Neural crest cell (in vitro differentiated cells): Measurements from ENCODE around the gene GAD2. TPM values are rescaled to one million over a fixed set of nuclear protein-coding genes. Genes with fewer than 3 reads are reported as not detected.

Experiments
- DNase-seq: peaks from one replicate; pipeline ENCODE4 v3.0.0; 2021; ENCODE audit warnings: low read depth, mixed read lengths, low spot score
- H3K27ac Mint-ChIP-seq: one replicate; pipeline ENCODE4 v1.8.0; 2021; ENCODE audit warnings: mild to moderate bottlenecking, mixed read lengths; ENCODE audit not compliant: unreplicated experiment
- H3K27me3 Mint-ChIP-seq: 2 replicates; pipeline ENCODE4 v1.8.0; 2021; ENCODE audit warnings: low read depth, mild to moderate bottlenecking, mixed read lengths
- H3K36me3 Mint-ChIP-seq: 2 replicates; pipeline ENCODE4 v1.8.0; 2021; ENCODE audit warnings: low read depth, mild to moderate bottlenecking, mixed read lengths
- H3K4me1 Mint-ChIP-seq: 2 replicates; pipeline ENCODE4 v1.8.0; 2021; ENCODE audit warnings: mixed read lengths
- H3K4me3 Mint-ChIP-seq: one replicate; pipeline ENCODE4 v1.8.0; 2021; ENCODE audit warnings: mild to moderate bottlenecking, mixed read lengths
- H3K9me3 Mint-ChIP-seq: 2 replicates; pipeline ENCODE4 v1.8.0; 2021; ENCODE audit warnings: mixed read lengths
- total RNA-seq: library from RNA; stranded (reverse); gene quantifications from 2 replicates; pipeline ENCODE4 v1.2.1, GENCODE V29; 2021
- TF ChIP-seq, protein P1 (sequence below): fragments of 200-600 bp; sonication (generic); conservative IDR thresholded peaks from 2 replicates; pipeline ENCODE4 v1.5.0; 2021; ENCODE audit warnings: antibody characterized with exemption, mild to moderate bottlenecking

Gene GAD2
- total RNA-seq, 1 donor from 2014 or later = 0.14 TPM

GRCh38 chr10:26254616-26255015 lies 38.0 kb downstream of the GAD2 start:
- Mint-ChIP-seq H3K36me3 (no peaks in the 10 kb centered on the region), H3K27me3 (peaks cover 32% of the 10 kb centered on the region), H3K27ac (no peak overlapping the region), H3K9me3 (peaks cover 2% of the 10 kb centered on the region), H3K4me3 (no peak overlapping the region), H3K4me1 (no peaks in the 10 kb centered on the region)
- TF ChIP-seq, protein P1, sequence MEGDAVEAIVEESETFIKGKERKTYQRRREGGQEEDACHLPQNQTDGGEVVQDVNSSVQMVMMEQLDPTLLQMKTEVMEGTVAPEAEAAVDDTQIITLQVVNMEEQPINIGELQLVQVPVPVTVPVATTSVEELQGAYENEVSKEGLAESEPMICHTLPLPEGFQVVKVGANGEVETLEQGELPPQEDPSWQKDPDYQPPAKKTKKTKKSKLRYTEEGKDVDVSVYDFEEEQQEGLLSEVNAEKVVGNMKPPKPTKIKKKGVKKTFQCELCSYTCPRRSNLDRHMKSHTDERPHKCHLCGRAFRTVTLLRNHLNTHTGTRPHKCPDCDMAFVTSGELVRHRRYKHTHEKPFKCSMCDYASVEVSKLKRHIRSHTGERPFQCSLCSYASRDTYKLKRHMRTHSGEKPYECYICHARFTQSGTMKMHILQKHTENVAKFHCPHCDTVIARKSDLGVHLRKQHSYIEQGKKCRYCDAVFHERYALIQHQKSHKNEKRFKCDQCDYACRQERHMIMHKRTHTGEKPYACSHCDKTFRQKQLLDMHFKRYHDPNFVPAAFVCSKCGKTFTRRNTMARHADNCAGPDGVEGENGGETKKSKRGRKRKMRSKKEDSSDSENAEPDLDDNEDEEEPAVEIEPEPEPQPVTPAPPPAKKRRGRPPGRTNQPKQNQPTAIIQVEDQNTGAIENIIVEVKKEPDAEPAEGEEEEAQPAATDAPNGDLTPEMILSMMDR = no peak
- DNase-seq = no peak

- Mint-ChIP-seq H3K9me3 (no peaks in the 10 kb centered on the region), H3K27me3 (peaks cover 32% of the 10 kb centered on the region), H3K27ac (no peak overlapping the region), H3K4me1 (no peaks in the 10 kb centered on the region), H3K4me3 (no peak overlapping the region), H3K36me3 (no peaks in the 10 kb centered on the region)
- no peak for DNase-seq
- TF ChIP-seq, protein P1 = no peak
Measured at GRCh38 chr10:26259341-26259740, 42.8 kb downstream of the GAD2 start.

DNA sequence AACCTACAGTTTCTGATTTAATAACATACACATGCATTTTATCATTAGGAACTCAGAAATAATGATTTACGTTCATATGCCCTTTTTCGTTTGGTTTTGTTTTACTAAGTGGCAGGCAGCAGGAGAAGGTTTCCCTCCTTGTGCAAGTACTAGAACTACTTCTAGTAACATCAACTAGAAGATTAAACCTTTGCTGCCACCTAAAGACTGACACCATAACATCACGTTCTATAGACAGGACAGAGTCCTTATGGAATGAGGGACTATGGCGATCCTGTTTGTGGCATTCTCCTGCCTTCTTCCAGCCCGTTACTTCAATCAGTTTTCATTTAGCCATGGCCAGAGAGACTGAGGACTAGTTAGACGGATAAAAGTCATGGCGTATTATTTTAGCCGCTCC lies 53.2 kb downstream of the GAD2 start:
- Mint-ChIP-seq H3K4me3 (no peak overlapping the region), H3K9me3 (no peaks in the 10 kb centered on the region), H3K4me1 (peaks cover 4% of the 10 kb centered on the region), H3K36me3 (no peaks in the 10 kb centered on the region), H3K27ac (no peak overlapping the region), H3K27me3 (peaks cover 2% of the 10 kb centered on the region)
- TF ChIP-seq, protein P1 = peak; percentile 67
- peak; percentile 8 for DNase-seq

- no peak overlapping the region for H3K27ac Mint-ChIP-seq
- H3K27me3 Mint-ChIP-seq = peaks cover 2% of the 10 kb centered on the region
- H3K9me3 Mint-ChIP-seq = no peaks in the 10 kb centered on the region
- H3K4me1 Mint-ChIP-seq = peaks cover 4% of the 10 kb centered on the region
- TF ChIP-seq, protein P1 = no peak
- DNase-seq = no peak
- no peak overlapping the region for H3K4me3 Mint-ChIP-seq
- H3K36me3 Mint-ChIP-seq = no peaks in the 10 kb centered on the region
Measured at GRCh38 chr10:26274391-26274790, 57.8 kb downstream of the GAD2 start.

GRCh38 chr10:26278295-26278694 lies 61.7 kb downstream of the GAD2 start:
- TF ChIP-seq, protein P1 = no peak
- H3K27me3 Mint-ChIP-seq = no peaks in the 10 kb centered on the region
- no peak for DNase-seq
- no peak overlapping the region for H3K27ac Mint-ChIP-seq
- H3K9me3 Mint-ChIP-seq = no peaks in the 10 kb centered on the region
- H3K4me3 Mint-ChIP-seq = no peak overlapping the region
- no peaks in the 10 kb centered on the region for H3K36me3 Mint-ChIP-seq
- H3K4me1 Mint-ChIP-seq = no peaks in the 10 kb centered on the region

- Mint-ChIP-seq H3K9me3 (no peaks in the 10 kb centered on the region), H3K27ac (no peak overlapping the region), H3K27me3 (peaks cover 29% of the 10 kb centered on the region), H3K36me3 (no peaks in the 10 kb centered on the region), H3K4me3 (no peak overlapping the region), H3K4me1 (peaks cover 17% of the 10 kb centered on the region)
- no peak for DNase-seq
- TF ChIP-seq, protein P1 = no peak
Measured at GRCh38 chr10:26290236-26290635, 73.7 kb downstream of the GAD2 start.
